Cardiac muscle cell (in vitro differentiated cells and primary cell): ENCODE measurements around the gene LENG1. TPM values are rescaled to one million over a fixed set of nuclear protein-coding genes. Genes with fewer than 3 reads are reported as not detected.

Experiments
- DNase-seq, 2 donors: peaks; one replicate each; pipeline versions ENCODE4 v3.0.0 to v3.0.0-alpha.2; 2010 to 2017; ENCODE audit warnings: low read depth in 1 of 2, low spot score in 1 of 2
- H3K27ac ChIP-seq: fragments of 200-600 bp; sonication (generic); 2 replicates; pipeline ENCODE4 v1.5.1; 2016
- H3K27me3 ChIP-seq: fragments of 200-600 bp; sonication (generic); 2 replicates; pipeline ENCODE4 v1.6.0; 2016; ENCODE audit warnings: control low read depth
- H3K36me3 ChIP-seq: fragments of 200-600 bp; sonication (generic); 2 replicates; pipeline ENCODE4 v1.5.1; 2016; ENCODE audit warnings: control low read depth
- H3K4me1 ChIP-seq: fragments of 200-600 bp; sonication (generic); 2 replicates; pipeline ENCODE4 v1.8.1; 2017; ENCODE audit warnings: low read depth, mild to moderate bottlenecking, mixed run types
- H3K4me3 ChIP-seq: fragments of 200-600 bp; sonication (generic); 2 replicates; pipeline ENCODE4 v1.5.1; 2016; ENCODE audit warnings: mild to moderate bottlenecking
- H3K9me3 ChIP-seq: fragments of 200-600 bp; sonication (generic); 2 replicates; pipeline ENCODE4 v1.5.1; 2017; ENCODE audit warnings: low read depth, mild to moderate bottlenecking, control low read depth
- CTCF ChIP-seq: IDR thresholded peaks from 2 replicates; pipeline ENCODE4 v1.5.1; 2012; ENCODE audit warnings: low read depth, mild to moderate bottlenecking, low read length
- polyA plus RNA-seq: library from polyadenylated mRNA; unstranded; fragments of >200 nt; fragmentation: Nextera tagmentation; extraction: Ambion mirVana; gene quantifications from 2 replicates; pipeline ENCODE4 v1.2.1, GENCODE V29; 2016
- total RNA-seq: library from RNA; depleted of rRNA; stranded (reverse); fragments of >200 nt; gene quantifications from 2 replicates; pipeline ENCODE4 v1.2.3, GENCODE V29; 2016

Gene LENG1
- total and polyA plus RNA-seq, 2 experiments from 2014 or later = 10.6 to 10.8 TPM

GRCh38 chr19:54106716-54107115, 52.8 kb downstream of the LENG1 start:
- Histone ChIP-seq H3K4me1 (no peaks in the 10 kb centered on the region), H3K4me3 (no peak overlapping the region), H3K27me3 (no peaks in the 10 kb centered on the region), H3K27ac (no peak overlapping the region), H3K9me3 (no peaks in the 10 kb centered on the region), H3K36me3 (peaks cover 27% of the 10 kb centered on the region)
- TF ChIP-seq CTCF = no peak
- no peak for DNase-seq

- Histone ChIP-seq H3K27me3 (no peaks in the 10 kb centered on the region), H3K27ac (no peak overlapping the region), H3K9me3 (no peaks in the 10 kb centered on the region), H3K4me3 (no peak overlapping the region), H3K36me3 (peaks cover 24% of the 10 kb centered on the region), H3K4me1 (no peaks in the 10 kb centered on the region)
- no peak for TF ChIP-seq CTCF
- no peak for DNase-seq
These were observed 53.7 kb downstream of the LENG1 start for GRCh38 chr19:54105796-54106195.

Other genes starting within 250 kb of the LENG1 start
- gene CACNG8, start 196.8 kb downstream of the LENG1 start, total RNA-seq = 0.77 and 1.4 TPM in 2 replicates
- 0.68 and 1.0 TPM in 2 replicates for gene CACNG8, start 196.8 kb downstream of the LENG1 start, polyA plus RNA-seq
- 38.4 and 73.1 TPM in 2 replicates for gene CACNG6, start 168.1 kb downstream of the LENG1 start, total RNA-seq
- gene CACNG6, start 168.1 kb downstream of the LENG1 start, polyA plus RNA-seq = 30.6 and 61.5 TPM in 2 replicates
- not detected in 2 replicates for gene VSTM1, start 95.8 kb downstream of the LENG1 start, total RNA-seq
- gene VSTM1, start 95.8 kb downstream of the LENG1 start, polyA plus RNA-seq = not detected in 2 replicates
- not detected in 2 replicates for gene TARM1, start 78.4 kb downstream of the LENG1 start, total RNA-seq
- gene TARM1, start 78.4 kb downstream of the LENG1 start, polyA plus RNA-seq = not detected in 2 replicates
- gene OSCAR, start 58.9 kb downstream of the LENG1 start, total RNA-seq = not detected in 2 replicates
- gene OSCAR, start 58.9 kb downstream of the LENG1 start, polyA plus RNA-seq = 0.32 and 0.61 TPM in 2 replicates
- gene NDUFA3, start 56.9 kb downstream of the LENG1 start, total RNA-seq = 58.8 and 104 TPM in 2 replicates
- gene NDUFA3, start 56.9 kb downstream of the LENG1 start, polyA plus RNA-seq = 546 and 585 TPM in 2 replicates
- 26.1 and 27.5 TPM in 2 replicates for gene TFPT, start 44.1 kb downstream of the LENG1 start, total RNA-seq
- 27.5 and 32.1 TPM in 2 replicates for gene TFPT, start 44.1 kb downstream of the LENG1 start, polyA plus RNA-seq
- 73.9 and 79.8 TPM in 2 replicates for gene PRPF31, start 44.0 kb downstream of the LENG1 start, total RNA-seq
- 110 and 113 TPM in 2 replicates for gene PRPF31, start 44.0 kb downstream of the LENG1 start, polyA plus RNA-seq
- gene CNOT3, start 22.0 kb downstream of the LENG1 start, total RNA-seq = 17.7 and 39.6 TPM in 2 replicates
- 52.1 and 52.8 TPM in 2 replicates for gene CNOT3, start 22.0 kb downstream of the LENG1 start, polyA plus RNA-seq
- gene TMC4, start 13.4 kb upstream of the LENG1 start, total RNA-seq = 0.74 and 1.2 TPM in 2 replicates
- 3.4 and 5.6 TPM in 2 replicates for gene TMC4, start 13.4 kb upstream of the LENG1 start, polyA plus RNA-seq
- 131 and 134 TPM in 2 replicates for gene MBOAT7, start 29.9 kb upstream of the LENG1 start, total RNA-seq
- 118 and 128 TPM in 2 replicates for gene MBOAT7, start 29.9 kb upstream of the LENG1 start, polyA plus RNA-seq
- gene TSEN34, start 31.6 kb upstream of the LENG1 start, total RNA-seq = 113 and 130 TPM in 2 replicates
- 114 and 129 TPM in 2 replicates for gene TSEN34, start 31.6 kb upstream of the LENG1 start, polyA plus RNA-seq
- gene RPS9, start 41.1 kb upstream of the LENG1 start, total RNA-seq = 1,874 and 2,216 TPM in 2 replicates
- gene RPS9, start 41.1 kb upstream of the LENG1 start, polyA plus RNA-seq = 433 and 451 TPM in 2 replicates
- 0.27 and 0.49 TPM in 2 replicates for gene LILRB3, start 63.3 kb upstream of the LENG1 start, total RNA-seq
- 0.84 and 0.98 TPM in 2 replicates for gene LILRB3, start 63.3 kb upstream of the LENG1 start, polyA plus RNA-seq
- 0.15 and 0.18 TPM in 2 replicates for gene LILRA6, start 83.1 kb upstream of the LENG1 start, total RNA-seq
- gene LILRA6, start 83.1 kb upstream of the LENG1 start, polyA plus RNA-seq = 0.27 TPM in 1 of 2 replicates, not detected in the other
- gene LILRB5, start 97.6 kb upstream of the LENG1 start, total RNA-seq = not detected in 2 replicates
- 0.04 TPM in 1 of 2 replicates, not detected in the other for gene LILRB5, start 97.6 kb upstream of the LENG1 start, polyA plus RNA-seq
- not detected in 2 replicates for gene LILRB2, start 121.4 kb upstream of the LENG1 start, total RNA-seq
- gene LILRB2, start 121.4 kb upstream of the LENG1 start, polyA plus RNA-seq = not detected in 2 replicates
- gene LILRA5, start 153.4 kb upstream of the LENG1 start, total RNA-seq = not detected in 2 replicates
- gene LILRA5, start 153.4 kb upstream of the LENG1 start, polyA plus RNA-seq = not detected in 2 replicates
- not detected in 2 replicates for gene LILRA4, start 179.4 kb upstream of the LENG1 start, total RNA-seq
- gene LILRA4, start 179.4 kb upstream of the LENG1 start, polyA plus RNA-seq = not detected in 2 replicates
- gene LAIR1, start 205.2 kb upstream of the LENG1 start, total RNA-seq = not detected in 2 replicates
- not detected in 2 replicates for gene LAIR1, start 205.2 kb upstream of the LENG1 start, polyA plus RNA-seq